GM23248 (cell line): Measurements from ENCODE around the gene ST8SIA6. TPM values are rescaled to one million over a fixed set of nuclear protein-coding genes. Genes with fewer than 3 reads are reported as not detected.
"Not testable (repeated sequence)": the region's sequence is repeated elsewhere in the genome, so short reads cannot be mapped to it uniquely, and the experiment has no call there.

Experiments used
- DNase-seq: peaks from one replicate; pipeline ENCODE4 v3.0.0-alpha.2; 2015
- H2AFZ ChIP-seq: fragments of 200-600 bp; sonication (generic); 2 replicates; pipeline ENCODE4 v1.6.1; 2016; ENCODE audit warnings: antibody characterized with exemption
- H3F3A ChIP-seq: fragments of 200-600 bp; sonication (generic); 2 replicates; pipeline ENCODE4 v1.6.1; 2016; ENCODE audit warnings: mild to moderate bottlenecking, antibody characterized with exemption, mixed run types; ENCODE audit not compliant: insufficient read depth
- H3K27ac ChIP-seq: fragments of 200-600 bp; sonication (generic); 2 replicates; pipeline ENCODE4 v1.5.1; 2016; ENCODE audit warnings: mild to moderate bottlenecking
- H3K27me3 ChIP-seq: fragments of 200-600 bp; sonication (generic); replicated peaks from 2 replicates; pipeline ENCODE4 v1.6.1; 2016; ENCODE audit warnings: mild to moderate bottlenecking; ENCODE audit not compliant: insufficient read depth
- H3K36me3 ChIP-seq: fragments of 200-600 bp; sonication (generic); 2 replicates; pipeline ENCODE4 v1.6.1; 2016; ENCODE audit warnings: low read depth, mild to moderate bottlenecking
- H3K4me1 ChIP-seq: fragments of 200-600 bp; sonication (generic); 2 replicates; pipeline ENCODE4 v1.6.1; 2016; ENCODE audit warnings: mild to moderate bottlenecking; ENCODE audit not compliant: insufficient read depth
- H3K4me2 ChIP-seq: fragments of 200-600 bp; sonication (generic); one replicate; pipeline ENCODE4 v1.6.1; 2016; ENCODE audit warnings: mild to moderate bottlenecking; ENCODE audit not compliant: unreplicated experiment
- H3K4me3 ChIP-seq: fragments of 200-600 bp; sonication (generic); 2 replicates; pipeline ENCODE4 v1.5.1; 2016; ENCODE audit warnings: mild to moderate bottlenecking
- H3K79me2 ChIP-seq: fragments of 200-600 bp; sonication (generic); 2 replicates; pipeline ENCODE4 v1.6.1; 2016; ENCODE audit warnings: mild to moderate bottlenecking; ENCODE audit not compliant: insufficient read depth
- H3K9ac ChIP-seq: fragments of 200-600 bp; sonication (generic); 2 replicates; pipeline ENCODE4 v1.6.1; 2016; ENCODE audit warnings: mild to moderate bottlenecking
- H3K9me2 ChIP-seq: fragments of 200-600 bp; sonication (generic); 2 replicates; pipeline ENCODE4 v1.6.1; 2016; ENCODE audit warnings: mixed run types, mild to moderate bottlenecking, moderate library complexity; ENCODE audit not compliant: insufficient read depth
- H3K9me3 ChIP-seq: fragments of 200-600 bp; sonication (generic); one replicate; pipeline ENCODE4 v1.6.1; 2017; ENCODE audit warnings: low read depth
- H4K20me1 ChIP-seq: fragments of 200-600 bp; sonication (generic); 2 replicates; pipeline ENCODE4 v1.6.0; 2016; ENCODE audit not compliant: insufficient read depth
- EZH2 ChIP-seq: fragments of 200-600 bp; sonication (generic); IDR thresholded peaks from 2 replicates; pipeline ENCODE4 v1.6.1; 2018; ENCODE audit warnings: antibody characterized with exemption, mild to moderate bottlenecking; ENCODE audit not compliant: insufficient read depth, poor library complexity, severe bottlenecking
- EZH2phosphoT487 ChIP-seq: fragments of 200-600 bp; sonication (generic); IDR thresholded peaks from 2 replicates; pipeline ENCODE4 v1.6.1; 2018; ENCODE audit warnings: antibody characterized with exemption, moderate library complexity, mild to moderate bottlenecking, low read depth; ENCODE audit not compliant: insufficient read depth
- WGBS, 2 experiments: methylation state at CpG; one replicate each; pipeline ENCODE4 v1.1.6; 2015 to 2017; ENCODE audit warnings: low lambda C conversion rate in 2 of 2, low coverage in 1 of 2; ENCODE audit errors: missing lambda C conversion rate in 2 of 2; 5-methylcytosine and 5-hydroxymethylcytosine counted together
- in situ Hi-C: fragments of 300-500 bp; cut with MboI; formaldehyde crosslinking; loops from 2 replicates; pipeline ENCODE4 v1.15.0; 2020
- polyA plus RNA-seq: library from polyadenylated mRNA; unstranded; fragments of >200 nt; fragmentation: Nextera tagmentation; extraction: Ambion mirVana; gene quantifications from 2 replicates; pipeline ENCODE4 v1.2.1, GENCODE V29; 2016
- total RNA-seq: library from RNA; depleted of rRNA; stranded (reverse); fragments of >200 nt; shearing (Covaris generic); gene quantifications from 2 replicates; pipeline ENCODE4 v1.2.3, GENCODE V29; 2014; rRNA removed

Gene ST8SIA6
- total RNA-seq (not detected in 2 replicates), polyA plus RNA-seq (not detected in 2 replicates)

DNA sequence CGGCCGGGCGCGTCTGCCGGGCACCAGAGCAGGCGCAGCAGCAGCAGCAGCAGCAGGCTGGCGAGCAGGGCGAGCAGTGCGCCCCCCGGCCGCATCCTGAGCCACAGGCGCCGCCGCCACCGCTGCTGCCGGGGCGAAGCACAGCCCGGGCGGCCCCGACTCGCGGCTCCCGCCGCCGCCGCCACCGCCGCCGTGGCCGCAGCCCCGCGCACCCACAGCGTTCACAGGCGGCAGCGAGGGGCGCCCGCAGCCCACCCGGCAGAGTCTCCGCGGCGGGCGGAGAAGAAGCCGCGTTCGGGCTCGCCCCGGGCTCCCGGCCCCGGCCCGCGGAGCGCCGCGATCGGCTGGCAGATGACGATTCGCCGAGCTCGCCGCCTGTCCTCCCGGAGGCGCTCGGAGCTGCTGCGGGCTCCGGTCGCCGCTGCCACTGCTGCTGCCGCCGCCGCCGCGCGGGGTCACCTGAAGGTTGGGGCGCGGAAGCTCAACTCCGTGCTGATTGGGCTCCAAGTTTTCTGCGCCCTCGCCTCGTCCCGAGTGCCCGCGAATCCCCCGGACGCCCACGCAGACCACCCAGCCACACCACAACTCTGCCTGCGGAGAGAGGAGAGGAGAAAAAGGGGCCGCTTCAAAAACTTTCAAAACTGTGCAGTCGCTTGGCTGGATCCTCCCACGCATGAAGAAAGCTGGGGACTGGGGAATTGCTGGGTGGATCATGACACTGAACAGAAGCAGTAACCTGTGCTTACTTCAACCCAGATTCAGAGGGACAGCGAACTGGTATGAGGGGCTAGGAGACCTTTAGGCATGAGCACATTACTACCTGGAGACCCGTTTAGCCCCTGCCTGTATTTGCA, at the start of gene ST8SIA6:
Gene ST8SIA6 (minus strand): TSS at position 435 of the 854 bp plus-strand sequence. CDS start 340 bp downstream, at position 95.
- H3K9me3 ChIP-seq, result no peaks in the 10 kb centered on the region
- H3K27ac ChIP-seq, result no peak within 1 kb of the TSS
- H3K9me2 ChIP-seq, result no peaks in the 10 kb centered on the region
- 0 out of 2 replicates have a peak, but pooled peaks cover 4% of the 10 kb centered on the region for H3F3A ChIP-seq
- no peak for TF ChIP-seq EZH2phosphoT487
- TF ChIP-seq EZH2, result no peak
- DNase-seq, result peak; percentile 74
- WGBS, 2 experiments, result 10% methylated on average over 56 to 58 of the region's 91 CpGs
- peak within 1 kb of the TSS; percentile 75 for H3K4me2 ChIP-seq
- H3K27me3 ChIP-seq, result peaks cover 45% of the 10 kb centered on the region
- H3K4me3 ChIP-seq, result peak within 1 kb of the TSS; percentile 60
- H3K9ac ChIP-seq, result no peak within 1 kb of the TSS
- H2AFZ ChIP-seq, result peak within 1 kb of the TSS; percentile 75
- H3K4me1 ChIP-seq, result peaks cover 5% of the 10 kb centered on the region; the same call in 1 of the 2 replicates
- H3K79me2 ChIP-seq, result no peaks in the 10 kb centered on the region
- no peaks in the 10 kb centered on the region for H3K36me3 ChIP-seq
- H4K20me1 ChIP-seq, result no peaks in the 10 kb centered on the region
- in situ Hi-C loops, result no loop called here

- Histone ChIP-seq H3K36me3 (no peaks in the 10 kb centered on the region), H3K9ac (no peak overlapping the region), H3K27ac (no peak overlapping the region), H3K4me2 (no peak overlapping the region), H3F3A (peaks cover 21% of the 10 kb centered on the region; the same call in 1 of the 2 replicates), H3K9me3 (no peaks in the 10 kb centered on the region), H2AFZ (no peak overlapping the region), H3K9me2 (no peaks in the 10 kb centered on the region), H3K4me3 (no peak overlapping the region), H3K4me1 (peaks cover 21% of the 10 kb centered on the region), H4K20me1 (no peaks in the 10 kb centered on the region), H3K79me2 (no peaks in the 10 kb centered on the region), H3K27me3 (no peaks in the 10 kb centered on the region)
- TF ChIP-seq EZH2phosphoT487 (no peak), EZH2 (no peak)
- no peak for DNase-seq
- in situ Hi-C loops, result no loop called here
- WGBS, 2 experiments, result 73 to 76% methylated on average over 7 of the region's 7 CpGs
Observed at GRCh38 chr10:17503795-17504194, 49.4 kb upstream of the ST8SIA6 start.

DNA sequence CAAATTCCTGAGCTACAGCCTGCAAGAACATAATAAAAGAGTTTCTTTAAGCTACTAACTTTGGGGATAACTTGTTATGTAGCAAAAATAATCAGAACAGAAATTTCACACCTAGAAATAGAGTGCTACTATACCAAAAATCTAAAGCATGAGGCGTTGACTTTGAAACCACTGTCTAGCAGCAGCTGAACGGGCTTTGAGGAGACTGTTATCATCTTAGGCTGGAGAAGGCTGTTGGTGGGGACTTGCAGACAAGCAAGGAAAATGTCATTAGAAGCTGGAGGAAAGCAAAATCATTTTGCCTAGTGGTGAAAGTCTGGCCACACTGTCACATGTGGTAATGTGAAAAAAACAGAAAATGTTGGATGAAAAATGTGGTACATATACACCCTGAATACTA, 48.4 kb upstream of the ST8SIA6 start:
- no peaks in the 10 kb centered on the region for H3K79me2 ChIP-seq
- H3K9me2 ChIP-seq, result no peaks in the 10 kb centered on the region
- H3K36me3 ChIP-seq, result no peaks in the 10 kb centered on the region
- H3K4me1 ChIP-seq, result peaks cover 21% of the 10 kb centered on the region
- 85 to 90% methylated on average over 2 of the region's 2 CpGs for WGBS, 2 experiments
- peaks cover 21% of the 10 kb centered on the region; the same call in 1 of the 2 replicates for H3F3A ChIP-seq
- H4K20me1 ChIP-seq, result no peaks in the 10 kb centered on the region
- no peak overlapping the region for H2AFZ ChIP-seq
- in situ Hi-C loops, result no loop called here
- no peak overlapping the region for H3K9ac ChIP-seq
- no peak overlapping the region for H3K27ac ChIP-seq
- H3K9me3 ChIP-seq, result no peaks in the 10 kb centered on the region
- TF ChIP-seq EZH2, result no peak
- no peak for TF ChIP-seq EZH2phosphoT487
- H3K27me3 ChIP-seq, result no peaks in the 10 kb centered on the region
- DNase-seq, result no peak
- H3K4me3 ChIP-seq, result no peak overlapping the region
- no peak overlapping the region for H3K4me2 ChIP-seq

DNA sequence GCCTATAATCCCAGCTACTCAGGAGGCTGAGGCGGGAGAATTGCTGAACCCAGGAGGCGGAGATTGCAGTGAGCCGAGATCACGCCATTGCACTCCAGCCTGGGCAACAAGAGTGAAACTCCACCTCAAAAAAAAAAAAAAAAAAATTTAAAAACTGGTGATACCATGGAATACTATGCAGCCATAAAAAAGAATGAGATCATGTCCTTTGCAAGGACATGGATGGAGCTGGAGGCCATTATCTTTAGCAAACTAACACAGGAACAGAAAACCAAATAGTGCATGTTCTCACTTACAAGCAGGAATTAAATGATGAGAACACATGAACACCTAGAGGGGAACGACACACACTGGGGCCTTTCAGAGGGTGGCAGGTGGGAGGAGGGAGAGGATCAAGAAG, 44.6 kb upstream of the ST8SIA6 start:
- H3K27me3 ChIP-seq, H3K4me1 ChIP-seq, H3K4me3 ChIP-seq, H3K79me2 ChIP-seq, H4K20me1 ChIP-seq, H3K4me2 ChIP-seq, H3K36me3 ChIP-seq, H3K9me2 ChIP-seq, H3F3A ChIP-seq, in situ Hi-C loops, H2AFZ ChIP-seq, H3K9me3 ChIP-seq, H3K9ac ChIP-seq, DNase-seq, H3K27ac ChIP-seq: not testable (repeated sequence)
- 75 to 85% methylated on average over 5 of the region's 5 CpGs for WGBS, 2 experiments
